NCI-H2227 treated with DMSO at 0.1 percent for 48 hours (cell line): ENCODE results near the gene TTC39B.
"Not testable (repeated sequence)": the region's sequence is repeated elsewhere in the genome, so short reads cannot be mapped to it uniquely, and the experiment has no call there.

Source experiments
- DNase-seq: peaks from one replicate; lab custom pipeline; 2025; lab: John Stamatoyannopoulos, UW

TTC39B gene

DNA sequence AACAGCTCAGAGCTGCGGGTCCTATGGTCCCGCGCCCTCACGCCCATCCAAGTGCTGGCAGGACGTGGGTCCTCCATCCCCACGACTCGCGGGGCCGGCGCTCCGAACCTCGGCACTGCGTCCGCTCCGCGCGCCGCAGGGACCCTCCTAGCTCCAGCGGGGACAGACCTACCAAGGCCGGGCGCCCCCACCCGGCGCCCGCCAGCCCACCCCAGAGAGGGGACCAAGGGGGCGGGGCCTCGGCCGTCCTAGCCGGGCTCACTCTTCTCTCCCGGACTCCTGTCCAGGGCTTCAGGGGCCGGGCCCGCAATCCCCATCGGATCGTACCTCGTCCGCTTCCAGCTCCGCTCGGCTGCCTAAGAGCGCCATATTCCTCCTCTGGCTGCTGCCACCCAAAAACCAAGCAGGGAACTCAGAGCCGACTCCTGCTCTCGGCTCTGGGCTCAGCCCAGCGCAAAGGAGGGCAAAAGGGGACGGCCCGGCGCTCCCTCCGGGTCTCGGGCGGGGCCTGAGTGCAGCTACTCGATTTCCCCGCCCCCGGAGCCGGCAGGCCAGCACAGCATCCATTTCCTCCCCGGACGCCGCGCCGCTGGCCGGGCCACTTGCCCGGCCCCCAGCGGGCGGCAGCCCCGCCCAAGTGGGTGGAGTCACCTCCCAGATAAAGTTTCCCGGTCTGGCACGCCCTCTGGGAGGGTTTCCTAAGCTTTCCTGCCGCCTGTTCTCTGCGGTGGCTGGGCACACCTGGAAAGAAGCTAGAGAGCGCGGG lies at the start of gene TTC39B:
TTC39B (minus strand) TSS at position 460 of the 766 bp plus-strand sequence; CDS start at position 369, 91 bp downstream.
- peak; percentile 91 for DNase-seq

DNA sequence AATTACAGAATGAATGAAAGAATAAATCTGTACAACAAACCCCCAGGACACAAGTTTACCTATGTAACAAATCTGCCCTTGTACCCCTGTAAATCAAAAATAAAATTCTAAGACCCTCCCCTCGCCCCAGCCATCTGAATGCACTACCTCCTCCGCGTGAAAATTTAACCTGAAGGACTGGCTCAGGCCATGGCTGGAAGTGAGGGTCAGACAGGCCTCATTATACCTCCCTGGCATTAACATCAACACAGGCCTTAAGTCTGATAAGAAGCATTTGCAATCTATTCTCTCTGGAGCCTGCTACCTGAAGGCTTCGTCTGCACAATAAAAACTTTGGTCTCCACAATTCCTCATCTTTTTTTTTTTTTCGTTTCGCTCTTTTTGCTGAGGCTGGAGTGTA lies 48.7 kb upstream of the TTC39B start:
- DNase-seq = no peak

DNA sequence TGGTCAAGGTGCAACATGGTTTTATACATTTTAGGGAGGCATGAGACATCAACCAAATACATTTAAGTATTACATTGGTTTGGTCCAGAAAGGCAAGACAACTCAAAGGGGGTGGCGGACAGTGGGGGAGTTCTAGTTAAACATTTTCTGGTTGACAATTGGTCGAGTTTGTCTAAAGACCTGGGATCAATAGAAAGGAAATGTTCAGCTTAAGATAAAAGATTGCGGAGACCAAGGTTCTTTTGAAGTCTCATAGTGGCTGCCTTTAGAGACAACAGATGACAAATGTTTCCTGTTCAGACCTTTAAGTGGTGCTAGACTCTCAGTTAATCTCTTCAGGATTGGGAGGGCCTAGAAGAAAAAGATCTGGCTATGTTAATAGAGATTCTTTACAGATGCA lies 47.7 kb upstream of the TTC39B start:
- no peak for DNase-seq

DNA sequence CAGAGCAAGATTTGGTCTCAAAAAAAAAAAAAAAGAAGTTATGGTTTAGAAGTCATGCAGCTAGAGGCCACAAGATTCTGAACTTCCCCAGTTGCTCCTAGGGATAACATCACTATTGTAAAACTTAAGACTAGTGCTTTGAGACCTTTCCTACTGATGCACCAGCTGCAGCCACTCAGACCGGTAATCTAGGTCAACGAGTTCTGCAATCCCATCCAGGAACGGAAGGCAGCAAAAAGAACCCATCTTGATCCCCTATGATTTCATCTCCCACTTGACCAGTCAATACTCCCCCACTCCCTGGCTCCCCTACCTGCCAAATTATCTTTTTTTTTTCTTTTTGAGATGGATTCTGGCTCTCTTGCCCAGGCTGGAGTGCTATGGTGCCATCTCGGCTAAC lies 46.9 kb upstream of the TTC39B start:
- DNase-seq = no peak

DNA sequence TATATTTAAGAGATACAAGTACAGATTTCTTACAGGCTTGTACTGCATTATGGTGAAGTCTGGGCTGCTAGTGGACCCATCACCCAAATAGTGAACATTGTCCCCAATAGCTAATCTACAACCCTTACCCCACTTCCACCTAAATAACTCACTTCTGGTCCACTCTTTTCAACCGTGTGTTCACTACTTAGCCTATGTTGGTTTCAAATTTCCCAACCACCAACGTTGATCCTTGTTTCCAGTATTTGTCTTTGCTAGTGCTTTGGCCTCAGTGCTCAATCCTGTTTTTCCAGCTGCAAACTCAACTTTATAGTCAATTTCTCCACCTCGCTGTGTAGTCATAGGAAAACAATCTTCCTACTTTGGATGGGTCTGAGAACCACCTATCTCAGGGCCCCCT lies 45.3 kb upstream of the TTC39B start:
- DNase-seq = no peak

DNA sequence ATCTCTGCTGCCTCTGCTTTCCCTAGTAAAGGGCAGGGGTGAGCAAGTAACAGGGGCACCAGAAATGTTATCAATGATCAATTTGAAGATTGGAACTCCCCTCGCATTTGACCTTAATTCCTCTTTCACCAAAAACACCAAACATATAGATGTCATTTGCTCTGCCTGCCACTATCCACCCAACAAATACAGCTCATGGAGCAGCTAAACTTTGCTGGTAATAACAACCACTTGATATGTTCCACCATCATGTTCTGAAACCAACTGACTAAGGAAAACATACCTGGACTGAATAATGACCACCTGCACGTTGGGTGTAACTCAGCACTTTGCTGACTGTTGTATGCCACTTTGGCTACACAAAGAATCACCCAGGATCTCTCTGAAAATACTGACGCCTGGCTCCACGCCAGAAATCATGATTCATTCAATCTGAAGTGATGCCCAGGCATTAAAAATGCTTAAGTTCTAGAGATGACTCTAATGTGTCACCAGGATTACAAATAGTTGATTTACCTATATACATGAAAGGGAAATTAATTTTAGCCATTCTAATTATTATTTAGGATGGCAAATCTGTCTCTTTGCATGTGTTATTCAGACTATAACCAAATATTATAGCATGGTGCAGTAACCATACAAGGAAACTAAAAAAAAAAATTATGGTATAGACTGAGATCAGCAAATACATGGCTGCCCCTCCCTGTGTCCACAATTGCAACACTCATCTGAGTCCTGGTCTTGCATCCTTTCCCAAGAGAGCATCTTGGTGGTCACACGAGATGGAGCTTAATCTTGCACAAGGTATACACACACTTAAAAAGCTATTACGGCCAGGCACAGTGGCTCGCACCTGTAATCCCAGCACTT lies 43.1 kb upstream of the TTC39B start:
- DNase-seq = no peak

DNA sequence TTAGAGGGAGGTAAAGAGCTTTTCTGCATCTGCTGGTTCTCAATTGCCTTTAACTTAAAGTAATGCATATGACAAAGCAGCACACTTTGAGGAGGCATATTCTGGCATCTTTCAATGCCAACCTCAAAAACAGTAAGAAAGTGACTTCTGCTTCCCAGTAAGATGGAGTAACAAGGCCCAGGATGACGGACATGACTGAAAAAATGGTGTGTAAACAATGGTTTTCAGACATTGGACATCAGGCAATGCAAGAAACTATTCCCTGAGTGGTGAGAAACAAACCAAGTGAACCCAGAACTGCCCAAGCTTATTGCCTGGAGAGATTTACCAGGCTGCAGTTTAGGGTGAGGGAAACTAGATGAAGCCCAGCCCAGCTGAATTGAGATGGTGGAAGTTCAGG lies 39.8 kb upstream of the TTC39B start:
- no peak for DNase-seq

DNA sequence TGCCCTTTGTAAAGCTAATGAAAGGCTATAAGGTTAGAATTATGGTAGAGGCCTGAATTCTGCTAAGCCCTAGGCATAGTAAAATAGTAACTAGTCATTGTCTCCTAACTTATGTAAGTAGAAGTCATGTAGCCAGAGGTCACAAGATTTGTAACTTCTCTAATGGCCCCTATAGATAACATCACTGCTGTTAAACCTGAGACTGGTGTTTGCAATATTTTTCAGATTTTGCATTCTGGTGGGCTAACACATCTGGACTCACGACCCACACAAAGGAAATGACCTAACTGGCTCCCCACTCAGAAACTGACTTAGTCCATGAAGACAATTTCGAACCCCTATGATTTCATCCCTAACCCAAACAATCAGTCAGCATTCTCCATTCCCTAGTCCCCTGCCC lies 37.2 kb upstream of the TTC39B start:
- peak; percentile 52 for DNase-seq

DNA sequence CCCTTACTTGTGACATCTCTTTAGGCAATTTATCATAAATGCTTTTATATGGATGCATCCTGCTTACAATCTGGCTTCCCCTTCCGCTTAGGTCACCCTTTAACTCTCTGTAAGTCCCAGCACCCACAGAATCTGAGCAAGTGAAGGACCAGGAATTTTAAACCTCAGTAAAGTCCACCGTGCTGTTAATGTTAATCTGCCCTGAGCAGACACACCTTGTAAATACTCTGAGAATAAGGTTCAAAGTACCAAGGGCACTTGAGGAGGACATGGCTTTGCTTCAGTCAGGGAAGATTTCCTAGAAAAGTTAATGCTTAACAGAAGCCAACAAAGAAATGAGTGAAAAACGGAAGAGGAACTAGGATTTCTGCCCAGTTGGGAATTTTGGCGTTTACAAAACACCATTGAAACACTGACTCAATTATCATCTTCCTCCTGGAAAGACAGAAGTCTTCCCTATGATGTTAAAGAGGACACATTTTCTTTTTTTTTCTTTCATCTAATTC lies 26.4 kb upstream of the TTC39B start:
- DNase-seq = no peak

DNA sequence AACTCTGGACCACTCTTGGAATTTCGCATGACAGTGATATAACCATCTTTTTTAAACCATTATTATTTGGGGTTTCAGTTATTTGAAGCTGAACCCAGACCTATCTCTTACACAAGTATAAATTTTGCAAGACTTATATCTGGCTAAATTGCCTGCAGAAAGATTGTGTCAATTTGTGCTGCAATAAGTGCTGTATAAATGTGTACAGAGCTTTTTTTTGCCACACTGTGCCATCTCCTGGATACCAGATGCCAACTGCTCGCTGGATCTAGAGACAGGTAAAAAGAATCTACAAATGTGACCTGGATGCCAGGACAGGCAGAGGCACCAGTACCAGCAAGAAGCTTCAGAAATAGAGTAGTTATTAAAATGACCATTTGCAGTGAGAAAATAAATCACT lies 25.9 kb upstream of the TTC39B start:
- DNase-seq = no peak

DNA sequence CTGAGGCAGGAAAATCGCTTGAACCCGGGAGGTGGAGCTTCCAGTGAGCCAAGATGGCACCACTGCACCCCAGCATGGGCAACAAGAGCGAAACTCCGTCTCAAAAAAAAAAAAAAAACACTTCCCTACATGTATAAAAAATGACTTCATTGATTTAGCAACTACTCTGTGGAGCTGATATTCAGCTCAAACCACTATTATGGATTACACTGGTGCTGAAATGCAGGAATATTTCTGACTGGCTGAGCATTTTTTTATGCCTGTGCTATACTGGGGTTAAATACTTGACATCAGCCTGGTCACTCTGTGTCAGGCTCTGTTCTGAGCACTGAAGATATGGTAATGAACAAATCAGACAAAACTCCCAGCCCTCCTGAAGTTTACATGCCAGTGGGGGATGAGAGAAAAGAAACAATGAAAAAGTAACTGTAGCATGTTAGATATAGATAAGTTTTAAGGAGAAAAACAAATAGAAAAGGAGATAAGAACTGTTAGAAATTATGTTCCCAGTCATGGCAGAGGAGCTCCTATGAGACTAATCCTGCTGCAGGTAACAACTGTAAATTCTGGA lies 22.6 kb upstream of the TTC39B start:
- DNase-seq = no peak

DNA sequence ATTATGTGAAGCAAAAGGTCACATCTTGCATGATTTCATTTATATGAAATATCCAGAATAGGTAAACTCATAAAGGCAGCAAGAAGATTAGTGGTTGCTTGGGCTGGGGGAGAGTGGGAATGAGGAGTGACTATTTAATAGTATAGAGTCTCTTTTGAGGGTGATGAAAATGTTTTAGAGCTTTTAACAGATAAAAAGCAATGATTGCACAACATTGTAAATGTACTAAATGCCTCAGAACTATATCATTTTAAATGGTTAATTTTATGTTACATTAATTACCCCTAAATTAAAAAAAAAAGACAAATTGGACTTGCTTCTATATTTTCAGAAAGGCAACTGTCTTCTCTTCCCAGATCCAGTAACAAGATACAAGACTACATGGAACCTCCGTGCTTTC lies 21.9 kb upstream of the TTC39B start:
- no peak for DNase-seq

DNA sequence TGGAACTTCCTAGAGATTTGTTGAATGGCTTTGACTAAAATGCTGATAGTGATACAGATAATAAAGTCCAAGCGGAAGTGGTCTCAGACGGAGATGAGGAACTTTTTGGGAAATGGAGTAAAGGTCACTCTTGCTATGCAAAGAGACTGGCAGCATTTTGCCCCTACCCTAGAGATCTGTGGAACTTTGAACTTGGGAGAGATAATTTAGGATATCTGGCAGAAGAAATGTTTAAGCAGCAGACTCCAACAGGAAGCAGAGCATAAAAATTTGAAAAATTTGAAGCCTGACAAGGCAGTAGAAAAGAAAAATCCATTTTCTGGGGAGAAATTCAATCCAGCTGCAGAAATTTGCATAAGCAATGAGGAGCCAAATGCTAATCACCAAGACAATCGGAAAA lies 15.7 kb upstream of the TTC39B start:
- DNase-seq = not testable (repeated sequence)

DNA sequence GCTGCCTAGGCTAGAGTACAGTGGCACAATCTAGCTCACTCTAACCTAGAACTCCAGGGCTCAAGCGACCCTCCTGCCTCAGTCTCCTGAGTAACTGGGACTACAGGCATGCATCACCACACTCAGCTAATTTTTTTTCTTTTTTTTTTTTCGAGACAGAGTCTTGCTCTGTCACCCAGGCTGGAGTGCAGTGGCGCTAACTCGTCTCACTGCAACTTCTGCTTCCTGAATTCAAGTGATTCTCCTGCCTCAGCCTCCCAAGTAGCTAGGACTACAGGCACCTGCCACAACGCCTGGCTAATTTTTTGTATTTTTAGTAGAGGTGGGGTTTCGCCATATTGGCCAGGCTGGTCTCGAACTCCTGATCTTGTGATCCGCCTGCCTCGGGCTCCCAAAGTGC lies 12.6 kb upstream of the TTC39B start:
- not testable (repeated sequence) for DNase-seq

DNA sequence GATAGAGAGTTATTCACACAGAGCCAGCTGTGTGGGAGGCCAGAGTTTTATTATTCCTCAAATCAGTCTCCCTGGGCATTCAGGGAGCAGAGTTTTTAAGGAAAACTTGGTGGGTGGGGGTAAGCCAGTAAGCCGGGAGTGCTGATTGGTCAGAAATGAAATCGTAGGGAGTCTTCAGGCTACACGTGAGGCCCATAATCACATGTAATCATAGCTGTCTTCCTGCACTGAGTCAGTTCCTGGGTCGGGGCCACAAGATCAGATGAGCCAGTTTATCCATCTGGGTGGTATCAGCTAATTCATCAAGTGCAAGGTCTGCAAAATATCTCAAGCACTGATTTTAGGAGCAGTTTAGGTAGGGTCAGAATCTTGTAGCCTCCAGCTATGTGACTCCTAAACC lies 10.8 kb upstream of the TTC39B start:
- no peak for DNase-seq

DNA sequence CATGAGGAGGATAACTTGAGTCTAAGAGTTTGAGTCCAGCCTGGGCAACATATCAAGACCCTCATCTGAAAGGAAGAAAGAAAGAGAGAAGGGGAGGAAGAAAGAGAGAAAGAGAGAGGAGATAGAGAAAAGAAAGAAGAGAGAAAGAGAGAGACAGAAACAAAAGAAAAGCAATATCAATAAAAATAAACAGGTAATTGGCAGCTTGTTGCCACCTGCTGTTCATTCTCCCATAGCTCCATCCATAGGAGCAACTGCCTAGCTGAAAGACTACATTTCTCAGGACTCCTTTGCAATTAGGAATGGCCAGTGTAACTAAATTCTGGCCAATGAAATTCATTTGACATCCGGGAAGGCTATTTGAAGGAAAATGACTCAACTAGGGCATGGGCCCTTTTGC lies 4.6 kb upstream of the TTC39B start:
- DNase-seq = no peak

DNA sequence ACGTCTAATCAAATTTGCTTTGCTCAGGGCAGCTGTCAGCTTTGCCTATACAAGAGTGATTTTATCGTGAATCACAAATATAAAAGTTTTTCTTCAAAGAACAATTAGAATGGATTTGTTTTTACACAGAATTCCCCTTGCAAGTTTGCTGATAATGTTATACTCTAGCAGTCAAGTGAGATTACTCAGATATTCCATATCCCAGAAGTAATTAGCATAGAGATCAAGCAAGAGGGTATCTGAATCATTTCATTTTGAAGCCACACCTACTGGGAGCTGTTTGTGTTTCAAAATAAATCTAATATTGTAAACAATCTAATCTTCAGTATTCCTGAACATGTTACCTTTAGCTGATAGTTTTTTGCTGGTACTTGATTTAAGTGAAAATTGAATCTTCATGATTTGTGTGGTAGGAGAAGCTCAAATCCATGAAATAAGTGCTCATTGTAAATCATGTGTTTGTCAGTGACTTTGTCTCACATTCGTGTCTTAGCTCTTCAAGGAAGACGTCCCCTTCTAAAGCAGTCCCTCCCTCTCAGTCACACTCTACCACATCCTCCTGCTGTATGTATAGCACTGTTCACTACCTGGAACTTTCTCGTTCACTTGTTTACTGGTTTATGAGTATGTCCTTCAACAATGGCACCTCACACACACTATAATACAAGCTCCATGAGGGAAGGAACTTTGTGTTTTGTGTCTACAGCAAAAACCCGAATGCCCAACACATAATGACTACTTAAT lies 3.3 kb upstream of the TTC39B start:
- no peak for DNase-seq

DNA sequence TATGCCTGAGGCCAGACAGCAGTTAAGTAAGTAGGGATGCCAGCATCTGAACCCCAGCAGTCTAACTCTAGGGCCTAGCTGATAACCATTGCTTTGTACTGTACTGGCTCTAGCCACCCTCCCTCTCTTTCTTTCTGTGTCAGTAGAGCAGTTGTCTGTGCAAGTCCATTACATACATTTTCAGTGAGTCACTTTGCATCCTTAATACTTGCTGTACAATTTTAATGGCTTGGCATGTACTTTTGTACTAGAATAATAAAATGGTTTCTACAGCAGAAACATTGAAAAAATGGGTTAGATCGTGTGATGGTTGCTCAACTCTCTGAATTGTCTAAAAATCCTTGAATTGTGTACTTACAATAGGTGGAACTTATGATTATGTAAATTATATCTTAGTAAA lies 1.5 kb upstream of the TTC39B start:
- no peak for DNase-seq

DNA sequence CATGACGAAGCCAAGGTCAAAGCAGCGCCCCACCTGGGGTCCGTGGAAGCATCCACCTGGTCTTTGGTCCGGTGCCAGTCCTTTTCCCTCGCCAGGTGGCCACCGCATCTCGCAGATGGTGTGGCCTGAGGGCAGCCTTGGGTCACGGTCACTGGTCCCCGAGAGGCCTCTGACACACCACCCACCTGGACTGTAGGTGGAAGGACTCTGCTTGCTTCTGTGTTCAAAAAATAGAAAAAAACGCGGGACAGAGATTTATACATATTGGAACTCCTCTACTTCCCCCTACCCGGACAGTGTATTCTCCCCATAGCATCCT lies 466 bp upstream of the TTC39B start:
- no peak for DNase-seq

DNA sequence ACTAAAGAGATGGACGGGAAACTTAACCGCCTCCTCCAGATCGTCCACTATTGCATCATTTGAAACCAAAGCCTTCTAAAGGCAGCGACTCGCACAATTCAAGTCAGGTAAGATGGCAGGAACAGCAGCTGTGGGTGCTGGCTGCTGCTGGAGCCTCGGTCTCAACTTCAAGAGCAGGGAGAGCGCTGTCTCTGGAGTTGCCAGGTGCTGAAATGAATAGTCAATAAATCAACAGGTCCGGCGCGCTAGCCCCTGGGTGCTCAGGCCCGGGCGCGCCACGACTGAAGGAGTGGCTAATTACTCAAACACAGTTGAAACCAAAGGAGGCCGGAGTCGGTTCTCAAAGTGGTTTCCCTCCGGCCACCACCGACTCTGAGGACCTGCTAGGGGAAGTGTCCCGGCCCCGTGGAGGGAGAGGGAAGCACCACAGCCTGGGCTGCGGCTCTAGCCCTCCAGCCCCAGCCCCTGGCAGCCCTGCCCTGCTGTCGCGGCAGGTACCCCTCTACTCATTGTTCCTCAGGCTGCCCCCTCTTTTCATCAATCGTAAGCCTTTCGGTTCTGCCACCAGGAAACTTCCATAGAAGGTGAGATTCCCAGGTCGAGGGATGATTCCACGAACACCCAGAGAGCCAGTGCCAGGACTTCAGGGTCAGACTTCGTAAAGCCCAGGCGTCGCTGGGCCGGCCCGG lies 804 bp downstream of the TTC39B start:
- peak; percentile 25 for DNase-seq

DNA sequence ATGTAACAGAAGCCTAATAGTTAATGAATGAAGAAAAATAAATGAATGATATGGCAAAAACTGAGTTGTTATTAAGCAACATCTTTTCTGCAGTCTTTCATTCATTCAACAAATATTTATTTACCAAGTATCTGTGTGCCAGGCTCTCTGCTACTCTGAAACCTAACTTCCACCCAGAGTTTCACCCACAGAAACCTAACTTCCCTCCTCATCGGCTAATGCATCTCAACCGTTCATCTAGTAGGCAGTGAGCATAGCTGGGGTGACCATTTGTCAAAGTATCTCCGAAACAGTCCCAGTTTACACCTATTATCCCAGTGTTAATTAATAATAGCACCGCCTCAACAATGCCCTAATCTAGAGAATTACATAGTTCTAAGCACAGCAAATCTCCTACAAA lies 1.5 kb downstream of the TTC39B start:
- no peak for DNase-seq

DNA sequence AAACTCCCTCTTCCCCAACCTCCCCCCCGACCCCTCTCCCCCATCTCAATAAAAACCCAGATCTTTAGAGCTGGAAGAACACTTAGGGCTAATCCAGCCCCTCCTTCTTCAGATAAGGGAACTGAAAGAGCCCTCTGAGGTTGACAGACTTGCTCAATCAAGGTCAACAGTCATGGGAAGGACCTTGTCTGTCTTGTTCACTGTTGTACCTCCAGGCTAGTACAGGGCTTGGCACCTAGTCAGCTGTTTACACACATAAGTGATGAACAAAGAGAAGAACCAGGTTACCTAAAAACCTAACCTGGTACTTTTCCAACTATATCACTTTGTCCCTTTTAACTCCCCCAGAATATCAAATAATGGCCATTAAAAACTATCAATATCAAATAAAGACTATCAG lies 2.4 kb downstream of the TTC39B start:
- no peak for DNase-seq
